ENCODE data around the gene SETD2.

GRCh38 chr3:47007482-47008233 is 156.3 kb downstream of the SETD2 start:
- TF ChIP-seq EZH2 (IDR thresholded peaks at IDR 0.05; ENCODE audit: low read depth, unreplicated experiment) (no peak), CTCF (conservative IDR thresholded peaks at IDR 0.05; ENCODE audit: low read depth in 2 of 2) (no peak), JUNB (IDR thresholded peaks at IDR 0.05; ENCODE audit: unreplicated experiment) (no peak), POLR2AphosphoS5 (IDR thresholded peaks at IDR 0.05; ENCODE audit: low read depth) (no peak; the same call in 1 of the 2 replicates), STAT1 (IDR thresholded peaks at IDR 0.05; ENCODE audit: unreplicated experiment) (no peak), ZNF114 (CRISPR knock-in tag; IDR thresholded peaks at IDR 0.05) (no peak), CREB1 (CRISPR knock-in tag; IDR thresholded peaks at IDR 0.05; ENCODE audit: low read depth) (no peak), ZNF331 (CRISPR knock-in tag; IDR thresholded peaks at IDR 0.05; ENCODE audit: low read depth) (no peak), NANOG (IDR thresholded peaks at IDR 0.05; ENCODE audit: borderline replicate concordance) (no peak), EZH2phosphoT487 (IDR thresholded peaks at IDR 0.05; ENCODE audit: unreplicated experiment) (no peak), REST (IDR thresholded peaks at IDR 0.05; ENCODE audit: unreplicated experiment) (no peak), ETS1 (IDR thresholded peaks at IDR 0.05) (no peak)

Data from GM23338 (cell line).